OCI-LY7 (cell line): ENCODE measurements around the gene NACC2. TPM values are rescaled to one million over a fixed set of nuclear protein-coding genes. Genes with fewer than 3 reads are reported as not detected.

Experiments used
- BruUV-seq: library from RNA; stranded (reverse); fragments of 400-500 nt; replicated peaks from 2 replicates; lab custom pipeline; 2021; lab: Mats Ljungman, UMichigan
- CTCF ChIA-PET: fragments of 300-600 bp; sonication (Branson Sonifier 250); formaldehyde crosslinking; loops from one replicate; lab custom pipeline; 2022; ENCODE audit warnings: antibody characterized with exemption; ENCODE audit not compliant: unreplicated experiment; lab: Charles Lee
- POLR2A ChIA-PET: fragments of 300-600 bp; sonication (Branson Sonifier 250); formaldehyde crosslinking; loops from one replicate; lab custom pipeline; 2022; ENCODE audit warnings: antibody characterized with exemption; lab: Charles Lee
- DNase-seq: peaks from one replicate; pipeline ENCODE4 v3.0.0-alpha.2; 2015; ENCODE audit warnings: low spot score
- H2AFZ ChIP-seq: fragments of 200-600 bp; sonication (generic), shearing (Covaris generic); 2 replicates; pipeline ENCODE4 v1.6.1; 2014; ENCODE audit warnings: mild to moderate bottlenecking, antibody characterized with exemption, low read length, moderate library complexity
- H3K27ac ChIP-seq: fragments of 200-600 bp; sonication (generic); 2 replicates; pipeline ENCODE4 v1.5.1; 2014; ENCODE audit warnings: mixed run types, low read depth, mild to moderate bottlenecking, moderate library complexity, low read length, inconsistent platforms; ENCODE audit not compliant: poor library complexity, severe bottlenecking
- H3K36me3 ChIP-seq: fragments of 200-600 bp; sonication (generic); 2 replicates; pipeline ENCODE4 v1.6.1; 2014; ENCODE audit warnings: mild to moderate bottlenecking, antibody characterized with exemption, low read length, moderate library complexity, mixed read lengths; ENCODE audit not compliant: insufficient read depth
- H3K4me1 ChIP-seq: fragments of 200-600 bp; sonication (generic); 2 replicates; pipeline ENCODE4 v1.5.1; 2014; ENCODE audit warnings: mild to moderate bottlenecking, low read length; ENCODE audit not compliant: insufficient read depth, poor library complexity, severe bottlenecking
- H3K4me2 ChIP-seq: fragments of 200-600 bp; sonication (generic); 2 replicates; pipeline ENCODE4 v1.6.1; 2014; ENCODE audit warnings: mild to moderate bottlenecking, low read length
- H3K4me3 ChIP-seq: fragments of 200-600 bp; sonication (generic); 2 replicates; pipeline ENCODE4 v1.5.1; 2014; ENCODE audit warnings: mild to moderate bottlenecking, low read depth, low read length; ENCODE audit not compliant: poor library complexity, severe bottlenecking
- H3K79me2 ChIP-seq: fragments of 200-600 bp; sonication (generic); 2 replicates; pipeline ENCODE4 v1.6.1; 2016; ENCODE audit warnings: low read depth, mild to moderate bottlenecking, low read length, moderate library complexity, mixed read lengths; ENCODE audit not compliant: insufficient read depth
- H3K9me2 ChIP-seq: fragments of 200-600 bp; sonication (generic); 2 replicates; pipeline ENCODE4 v1.6.1; 2016; ENCODE audit warnings: mild to moderate bottlenecking, low read length, mixed read lengths; ENCODE audit not compliant: insufficient read depth
- H3K9me3 ChIP-seq: fragments of 200-600 bp; sonication (generic); 2 replicates; pipeline ENCODE4 v1.6.1; 2014; ENCODE audit warnings: mild to moderate bottlenecking, mixed run types, low read length, mixed read lengths
- H4K20me1 ChIP-seq: fragments of 200-600 bp; sonication (generic); 2 replicates; pipeline ENCODE4 v1.6.1; 2014; ENCODE audit warnings: mild to moderate bottlenecking, antibody characterized with exemption, low read length, moderate library complexity, mixed read lengths; ENCODE audit not compliant: insufficient read depth
- EZH2phosphoT487 ChIP-seq: fragments of 200-600 bp; sonication (generic); IDR thresholded peaks from 2 replicates; pipeline ENCODE4 v1.6.1; 2018; ENCODE audit warnings: low read depth, borderline replicate concordance, mild to moderate bottlenecking, mixed run types, antibody characterized with exemption, low read length, moderate library complexity, mixed read lengths
- intact Hi-C: fragments of 100-400 bp; cut with micrococcal nuclease; formaldehyde crosslinking; loops from one replicate; pipeline ENCODE4 v1.10.0; 2022; ENCODE audit not compliant: unreplicated experiment
- total RNA-seq, 2 experiments: library from RNA; depleted of rRNA in 1 of 2; stranded (reverse); fragments of >200 nt in 1 of 2; shearing (Covaris generic) in 1 of 2; gene quantifications; 2 replicates each; pipeline ENCODE4 v1.2.3, GENCODE V29; 2014 to 2022
- TF ChIP-seq, protein P1 (sequence below): fragments of 200-600 bp; sonication (generic); conservative IDR thresholded peaks from 2 replicates; pipeline ENCODE4 v1.5.1; 2014; ENCODE audit warnings: mild to moderate bottlenecking, antibody characterized with exemption, low read length, moderate library complexity, mixed read lengths

Gene NACC2
- total RNA-seq, 2 experiments from 2014 or later, result 0.38 to 0.72 TPM

DNA sequence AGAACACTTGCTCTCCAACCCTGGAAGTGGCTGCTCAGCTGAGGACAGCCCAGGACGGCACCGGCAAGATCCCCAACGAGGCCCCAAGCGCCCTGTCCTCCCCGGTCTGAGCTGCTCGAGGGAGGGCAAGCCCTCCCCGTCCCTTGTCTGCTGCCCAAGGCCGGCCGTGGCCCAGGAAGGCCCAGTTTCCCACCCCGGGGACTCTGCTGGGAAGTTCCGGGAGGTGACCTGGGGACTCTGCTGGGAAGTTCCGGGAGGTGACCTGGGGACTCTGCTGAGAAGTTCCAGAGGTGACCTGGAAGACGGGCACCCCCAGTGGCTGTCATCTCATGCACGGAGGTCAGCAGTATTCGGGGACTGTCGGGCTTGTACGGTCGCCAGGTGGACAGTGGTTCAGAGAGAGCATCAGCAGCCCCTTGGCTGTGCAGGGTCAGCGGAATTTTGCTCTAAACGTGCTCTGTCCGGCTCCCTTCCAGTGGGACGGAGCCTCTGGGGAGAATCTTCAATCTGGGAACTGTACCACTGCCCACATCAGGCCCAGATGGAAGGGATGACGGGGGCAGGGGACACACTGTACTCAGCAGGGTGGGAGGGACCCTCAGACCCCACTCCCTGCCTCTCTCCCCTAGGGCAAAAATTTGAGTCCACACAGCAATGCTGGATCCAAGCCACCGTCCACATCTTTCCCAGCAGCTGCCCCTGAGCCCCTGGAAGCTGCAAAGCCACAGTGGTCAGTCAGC is 7.2 kb downstream of the NACC2 start:
- no TSS peak for BruUV-seq
- Histone ChIP-seq H2AFZ (no peak overlapping the region), H3K36me3 (no peaks in the 10 kb centered on the region), H3K4me1 (peaks cover 14% of the 10 kb centered on the region), H3K9me2 (no peaks in the 10 kb centered on the region), H3K79me2 (no peaks in the 10 kb centered on the region), H3K9me3 (no peaks in the 10 kb centered on the region), H3K27ac (no peak overlapping the region), H3K4me2 (no peak overlapping the region), H4K20me1 (no peaks in the 10 kb centered on the region), H3K4me3 (no peak overlapping the region)
- no peak for DNase-seq
- ChIA-PET POLR2A (no interaction called here), CTCF (no interaction called here)
- intact Hi-C loops, result loop anchor here (2.0 kb wide), 1 partner anchor 31 kb away; the partner anchor contains the start of gene TMEM250
- TF ChIP-seq, protein P1, sequence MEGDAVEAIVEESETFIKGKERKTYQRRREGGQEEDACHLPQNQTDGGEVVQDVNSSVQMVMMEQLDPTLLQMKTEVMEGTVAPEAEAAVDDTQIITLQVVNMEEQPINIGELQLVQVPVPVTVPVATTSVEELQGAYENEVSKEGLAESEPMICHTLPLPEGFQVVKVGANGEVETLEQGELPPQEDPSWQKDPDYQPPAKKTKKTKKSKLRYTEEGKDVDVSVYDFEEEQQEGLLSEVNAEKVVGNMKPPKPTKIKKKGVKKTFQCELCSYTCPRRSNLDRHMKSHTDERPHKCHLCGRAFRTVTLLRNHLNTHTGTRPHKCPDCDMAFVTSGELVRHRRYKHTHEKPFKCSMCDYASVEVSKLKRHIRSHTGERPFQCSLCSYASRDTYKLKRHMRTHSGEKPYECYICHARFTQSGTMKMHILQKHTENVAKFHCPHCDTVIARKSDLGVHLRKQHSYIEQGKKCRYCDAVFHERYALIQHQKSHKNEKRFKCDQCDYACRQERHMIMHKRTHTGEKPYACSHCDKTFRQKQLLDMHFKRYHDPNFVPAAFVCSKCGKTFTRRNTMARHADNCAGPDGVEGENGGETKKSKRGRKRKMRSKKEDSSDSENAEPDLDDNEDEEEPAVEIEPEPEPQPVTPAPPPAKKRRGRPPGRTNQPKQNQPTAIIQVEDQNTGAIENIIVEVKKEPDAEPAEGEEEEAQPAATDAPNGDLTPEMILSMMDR, result no peak
- no peak for TF ChIP-seq EZH2phosphoT487

GRCh38 chr9:136086951-136087740 is 7.9 kb downstream of the NACC2 start:
- intact Hi-C loops, result no loop called here
- no peaks in the 10 kb centered on the region for H3K9me2 ChIP-seq
- H3K4me3 ChIP-seq, result no peak overlapping the region
- H4K20me1 ChIP-seq, result no peaks in the 10 kb centered on the region
- no TSS peak for BruUV-seq
- no peaks in the 10 kb centered on the region for H3K36me3 ChIP-seq
- CTCF ChIA-PET, result no interaction called here
- DNase-seq, result no peak
- no peak for TF ChIP-seq EZH2phosphoT487
- TF ChIP-seq, protein P1, result no peak
- H3K4me1 ChIP-seq, result peaks cover 14% of the 10 kb centered on the region
- no peak overlapping the region for H2AFZ ChIP-seq
- H3K9me3 ChIP-seq, result no peaks in the 10 kb centered on the region
- POLR2A ChIA-PET, result no interaction called here
- no peak overlapping the region for H3K27ac ChIP-seq
- no peak overlapping the region for H3K4me2 ChIP-seq
- no peaks in the 10 kb centered on the region for H3K79me2 ChIP-seq
